NCI-H82 treated with DMSO at 0.1 percent for 48 hours (cell line): ENCODE results near the gene NOL4L.
"Not testable (repeated sequence)": the region's sequence is repeated elsewhere in the genome, so short reads cannot be mapped to it uniquely, and the experiment has no call there.

ENCODE experiments used
- DNase-seq: peaks from one replicate; lab custom pipeline; 2025; ENCODE audit not compliant: unreplicated experiment; lab: John Stamatoyannopoulos, UW

Gene NOL4L

DNA sequence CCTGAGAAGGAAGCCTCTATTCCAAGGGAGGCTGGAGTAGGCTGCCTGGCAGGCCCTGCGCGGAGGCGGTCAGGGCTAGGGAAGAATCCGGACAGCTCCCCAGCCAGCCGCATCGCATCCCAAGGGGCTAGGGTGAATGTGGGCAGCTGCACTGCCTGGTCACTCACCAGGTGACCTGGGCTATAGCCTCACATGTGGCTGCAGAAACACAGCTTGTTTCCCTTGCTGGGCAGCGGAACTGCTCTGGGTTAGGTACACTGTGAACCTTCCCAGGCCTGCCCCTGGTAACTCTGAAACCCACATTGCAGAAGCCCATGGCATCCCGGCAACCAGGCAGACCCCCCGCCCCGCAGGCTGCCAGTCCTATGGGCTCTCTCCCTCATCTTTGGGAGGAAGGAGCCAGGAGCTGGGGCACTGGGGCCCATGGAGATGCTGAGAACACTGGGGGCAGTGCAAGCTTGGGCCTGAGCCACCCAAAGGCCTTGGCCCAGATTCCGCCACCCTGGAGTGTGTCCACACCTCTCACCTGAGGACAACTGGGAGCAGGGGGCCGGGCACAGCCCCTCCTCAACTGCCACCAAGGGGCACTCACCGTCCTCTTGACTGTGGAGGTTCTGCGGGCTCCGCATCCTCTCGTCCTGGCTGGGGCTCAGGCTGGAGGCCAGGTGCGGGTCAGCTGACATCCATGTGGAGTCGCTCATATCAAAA is 111.0 kb downstream of the NOL4L start:
- no peak for DNase-seq

GRCh38 chr20:32473231-32474008 is 111.7 kb downstream of the NOL4L start:
- DNase-seq, result no peak

DNA sequence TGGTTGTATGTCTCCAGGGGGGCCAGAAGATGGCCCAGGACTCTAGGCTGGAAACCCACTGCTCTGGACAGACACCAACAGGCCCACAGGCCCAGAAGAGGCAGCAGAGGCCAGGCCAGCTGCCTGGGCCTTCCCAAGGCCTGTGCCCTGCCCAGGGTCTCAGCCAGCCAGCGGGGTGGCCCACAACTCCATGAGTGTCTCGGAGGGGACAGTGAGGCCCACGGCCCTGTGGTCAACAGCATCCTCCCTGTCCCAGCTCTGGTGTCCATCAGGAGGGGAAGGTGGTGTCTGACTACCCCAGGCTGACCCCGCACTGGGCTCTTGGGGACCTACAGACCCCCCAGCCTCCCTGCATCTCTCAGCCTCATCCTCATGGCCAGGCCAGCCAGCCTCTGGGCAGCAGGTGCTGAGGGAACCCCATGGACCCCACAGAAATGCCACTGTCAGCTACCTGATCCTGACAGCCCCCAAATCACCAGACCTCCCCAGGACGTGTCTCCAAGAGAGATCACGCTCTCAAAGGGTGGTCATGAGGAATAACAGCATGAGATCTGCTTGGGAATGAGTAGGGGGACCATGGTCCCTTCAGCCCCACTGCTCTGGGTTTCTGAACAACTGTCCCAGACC is 112.4 kb downstream of the NOL4L start:
- no peak for DNase-seq

DNA sequence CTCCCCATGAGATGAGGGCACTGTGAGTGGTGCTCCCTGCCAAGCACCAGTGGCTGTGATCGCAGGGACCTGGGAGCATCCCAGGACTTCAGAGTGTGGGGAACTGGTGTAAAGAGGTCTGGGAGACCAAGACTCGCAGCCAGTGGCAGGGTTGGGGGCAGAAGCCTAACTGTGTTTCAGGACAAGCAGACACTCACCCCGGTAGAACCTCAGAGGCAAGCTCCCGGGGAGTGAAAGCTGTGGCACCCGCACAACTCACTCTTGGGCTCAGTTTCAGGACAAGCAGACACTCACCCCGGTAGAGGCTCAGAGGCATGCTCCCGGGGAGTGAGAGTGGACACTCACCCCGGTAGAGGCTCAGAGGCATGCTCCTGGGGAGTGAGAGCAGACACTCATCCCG is 114.2 kb downstream of the NOL4L start:
- no peak for DNase-seq

GRCh38 chr20:32470025-32470861 is 114.9 kb downstream of the NOL4L start:
- peak; percentile 20 for DNase-seq

DNA sequence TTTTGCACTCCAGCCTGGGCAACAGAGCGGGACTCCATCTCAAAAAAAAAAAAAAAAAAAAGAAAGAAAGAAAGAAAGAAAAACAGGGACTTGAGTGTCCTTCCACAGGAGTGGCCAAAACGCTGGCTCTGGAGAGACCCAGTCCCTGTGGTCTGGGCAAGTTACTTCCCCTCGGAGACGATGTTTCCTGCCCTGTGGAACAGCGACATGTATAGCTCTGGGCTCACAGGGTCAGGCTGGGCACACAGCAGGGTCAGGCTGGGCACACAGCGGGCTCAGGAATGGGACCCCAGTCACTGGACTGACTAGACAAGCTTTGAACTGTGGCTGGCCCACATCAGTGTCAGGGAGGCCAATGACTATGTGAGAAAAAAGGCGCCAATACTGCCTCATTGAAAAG is 116.3 kb downstream of the NOL4L start:
- DNase-seq, result no peak

DNA sequence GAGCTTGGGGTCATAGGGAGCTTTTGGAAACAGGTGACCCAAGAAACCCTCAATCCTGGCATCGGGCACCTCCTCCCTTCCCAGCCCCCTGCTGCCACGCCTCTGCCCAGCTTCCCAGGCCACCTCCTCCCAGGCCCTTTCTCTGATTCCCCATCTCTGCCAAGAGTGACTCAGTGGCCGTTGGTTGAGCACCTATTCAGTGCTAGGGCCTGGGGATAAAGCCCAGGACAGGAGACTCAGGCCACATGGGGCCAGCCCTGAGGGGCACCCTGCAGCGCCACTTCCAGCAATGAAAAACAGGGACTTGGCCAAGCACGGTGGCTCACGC is 116.9 kb downstream of the NOL4L start:
- DNase-seq, result no peak

GRCh38 chr20:32467506-32468312 is 117.4 kb downstream of the NOL4L start:
- no peak for DNase-seq

DNA sequence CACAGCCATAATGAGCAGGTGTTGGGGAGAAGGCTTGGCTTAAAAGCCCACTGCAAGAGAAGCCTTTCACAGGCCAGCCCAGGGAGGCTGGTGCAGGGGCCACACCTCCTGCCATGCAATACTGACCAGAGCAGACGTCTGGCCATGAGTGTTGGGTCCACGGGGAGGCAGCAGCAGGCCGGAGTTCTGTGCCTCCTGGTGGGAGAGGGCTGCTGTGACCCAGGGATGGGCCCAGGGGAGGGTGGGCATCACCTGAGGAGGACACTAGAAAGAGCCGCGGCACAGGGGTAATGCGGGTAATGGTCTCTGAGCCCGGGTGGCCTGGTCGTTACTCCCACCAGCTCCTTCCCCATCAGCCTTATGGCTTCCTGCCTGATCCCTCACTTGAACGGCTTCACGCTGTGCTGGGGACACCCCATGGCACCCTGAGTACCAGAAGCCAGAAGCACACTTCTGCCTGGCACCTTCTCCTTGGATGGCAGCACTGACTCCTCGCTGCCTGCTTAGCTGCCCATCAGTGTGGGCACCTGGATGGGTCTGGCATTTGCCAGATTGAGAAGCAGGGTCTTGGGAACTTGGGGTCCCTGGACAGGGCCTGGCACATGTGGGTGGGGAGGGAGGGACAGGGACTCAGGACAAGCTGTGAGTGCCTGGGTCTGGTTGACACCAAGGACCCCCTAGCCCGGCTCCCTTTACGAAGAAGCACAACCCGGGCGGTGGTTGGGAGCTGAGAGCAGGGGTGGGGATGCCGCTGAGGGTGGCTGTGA is 118.2 kb downstream of the NOL4L start:
- DNase-seq, result no peak

- DNase-seq, result not testable (repeated sequence)
These were observed 119.0 kb downstream of the NOL4L start for GRCh38 chr20:32465901-32466675.

DNA sequence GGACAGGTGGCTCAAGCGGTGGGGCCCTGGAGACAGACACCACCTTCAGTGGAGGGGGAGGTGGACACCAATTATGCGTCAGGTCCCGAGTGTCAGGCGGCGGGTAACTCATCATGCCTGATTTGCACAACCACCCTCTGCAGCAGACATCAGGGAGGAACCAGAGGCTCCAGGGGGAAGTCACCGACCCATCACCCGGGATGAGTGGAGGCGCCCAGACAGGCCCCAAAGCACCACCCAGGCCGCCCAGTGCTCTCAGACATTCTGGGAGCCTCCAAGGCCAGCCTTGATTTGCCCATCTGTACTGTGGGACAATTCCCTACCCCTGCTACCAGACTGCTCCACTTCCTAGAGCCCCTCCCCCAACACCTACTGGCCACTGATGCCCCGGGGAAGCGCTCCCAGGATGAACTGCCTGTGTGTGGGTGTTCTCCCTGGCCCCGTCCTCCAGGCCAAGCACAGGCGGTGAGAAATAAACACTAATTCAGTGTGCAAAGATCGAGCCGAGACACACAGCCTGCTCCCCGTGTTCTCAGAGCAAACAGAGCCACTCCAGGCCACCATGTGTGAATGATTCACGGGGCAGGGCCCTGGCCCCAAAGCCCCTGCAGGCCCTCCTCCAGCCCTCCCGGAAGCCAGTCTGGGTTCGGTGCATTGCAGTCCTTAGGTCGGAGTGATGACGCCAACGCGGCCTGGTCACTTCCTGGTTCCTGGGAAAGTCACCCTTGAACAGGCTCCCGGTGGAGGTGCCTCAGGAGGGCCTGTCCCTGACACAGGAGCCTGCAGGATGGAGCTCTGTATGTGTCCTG is 119.8 kb downstream of the NOL4L start:
- no peak for DNase-seq

DNA sequence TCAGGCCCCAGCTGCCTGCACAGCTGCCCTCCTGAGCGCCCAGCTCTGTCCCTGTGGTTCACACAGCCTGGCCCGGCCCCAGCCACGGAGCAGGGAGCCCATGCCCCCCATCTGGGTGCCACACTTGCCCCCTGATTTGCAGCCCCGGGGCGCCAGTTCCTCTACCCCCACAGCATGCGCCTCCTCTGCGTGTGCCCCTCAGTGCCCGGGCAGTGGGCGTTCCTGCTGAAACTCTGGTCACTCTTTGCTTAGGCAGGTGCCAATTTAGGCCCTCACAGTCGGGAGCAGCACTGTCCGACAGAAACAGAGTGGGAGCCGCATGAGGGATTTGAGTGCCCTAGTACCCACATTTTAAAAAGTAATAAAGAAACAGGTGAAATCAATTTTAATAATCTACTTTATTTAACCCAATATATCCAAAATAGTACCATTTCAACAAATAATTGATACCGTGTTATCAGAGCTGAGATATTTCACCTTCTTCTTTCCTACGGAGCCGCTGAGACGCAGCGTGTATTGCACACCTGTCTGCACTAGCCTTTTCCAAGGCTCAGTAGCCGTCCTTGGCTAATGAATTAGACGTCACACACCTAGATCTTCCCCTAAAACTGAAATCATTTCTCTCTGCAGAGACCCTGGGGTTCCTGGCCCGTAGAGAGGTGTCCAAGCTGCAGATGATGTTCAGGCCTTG is 120.6 kb downstream of the NOL4L start:
- no peak for DNase-seq

DNA sequence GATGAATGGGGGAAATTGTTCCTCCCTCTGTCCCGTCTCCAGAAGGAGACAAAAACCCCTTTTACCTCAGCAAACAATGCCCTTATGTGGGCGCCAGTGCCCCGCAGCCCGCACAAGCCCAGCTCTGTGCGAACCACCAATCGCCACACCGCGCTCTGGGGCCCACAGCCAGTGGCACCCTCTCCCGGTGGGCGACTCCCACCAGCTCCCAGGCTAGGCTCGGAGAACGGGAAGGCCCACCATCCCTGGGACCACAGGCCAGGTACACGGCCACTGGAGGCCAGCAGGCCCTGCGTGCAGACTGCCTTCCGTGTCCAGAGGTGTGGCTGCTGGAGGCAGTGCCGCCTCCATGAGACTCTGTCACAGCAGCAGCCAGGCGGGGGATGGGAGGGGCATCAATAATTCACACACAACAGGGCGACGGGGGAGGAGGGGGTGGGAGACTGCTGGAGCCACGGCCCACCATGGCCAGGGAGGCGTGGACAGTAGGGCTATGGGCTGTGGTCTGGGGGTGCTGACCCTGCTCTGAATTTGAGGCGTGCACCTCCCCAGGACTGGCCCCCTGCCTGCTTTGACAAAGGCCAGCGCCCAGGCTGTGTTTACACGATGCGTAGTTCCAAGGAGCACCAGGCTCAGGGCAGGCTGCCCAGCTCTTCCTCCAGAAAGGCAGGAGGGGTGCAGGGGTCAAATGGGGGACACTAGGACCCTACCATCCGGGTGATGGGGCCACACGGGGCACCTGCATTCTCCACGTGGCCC is 121.3 kb downstream of the NOL4L start:
- no peak for DNase-seq

DNA sequence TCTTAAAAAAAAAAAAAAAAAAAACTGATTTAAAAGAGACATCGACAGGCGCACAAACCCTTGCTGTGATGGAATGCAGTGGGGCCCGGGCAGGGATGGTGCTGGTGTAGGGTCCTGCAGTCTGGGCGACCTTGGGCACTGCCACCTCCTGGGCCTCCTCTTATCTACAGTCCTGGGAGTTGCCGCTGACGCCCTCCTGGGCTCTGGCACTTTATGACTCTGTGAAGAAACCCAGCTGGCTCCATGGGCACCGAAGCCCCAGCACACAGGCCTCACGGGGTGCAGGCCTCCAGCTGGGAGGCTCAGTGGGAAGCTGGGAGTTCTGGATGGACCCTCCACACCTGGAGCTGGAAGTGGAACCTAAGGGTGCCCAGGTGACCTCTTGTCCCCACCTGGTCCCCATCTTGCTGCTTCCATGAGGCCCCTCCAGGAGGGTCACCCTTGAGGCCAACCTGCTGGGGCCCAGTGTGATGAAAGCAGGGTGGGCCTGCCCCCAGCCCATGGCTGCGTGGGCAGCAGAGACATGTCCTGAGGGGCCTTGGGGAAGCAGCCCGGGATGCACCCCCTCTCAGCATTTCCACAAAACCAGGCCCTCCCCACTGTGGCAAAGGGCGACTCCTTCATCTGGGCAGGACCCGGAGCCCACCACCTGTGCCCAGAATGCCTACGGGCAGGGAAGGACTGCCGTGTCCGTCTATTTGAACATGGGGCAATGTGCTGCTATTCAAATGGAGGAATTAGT is 122.1 kb downstream of the NOL4L start:
- no peak for DNase-seq

- DNase-seq, result no peak
These were observed 123.1 kb downstream of the NOL4L start for GRCh38 chr20:32461836-32462600.
